HG03469 (cell line): ENCODE results near the gene PRSS23.
"Not testable (repeated sequence)": the region's sequence is repeated elsewhere in the genome, so short reads cannot be mapped to it uniquely, and the experiment has no call there.

Experiments used
- ATAC-seq: cut with Tn5 transposase; IDR thresholded peaks from one replicate; pipeline ENCODE4 v1.9.1; 2021; ENCODE audit warnings: mild to moderate bottlenecking, moderate library complexity, moderate number of reproducible peaks; ENCODE audit not compliant: unreplicated experiment

The PRSS23 gene

GRCh38 chr11:86800076-86800959, at the start of gene PRSS23:
TSS of gene PRSS23 (plus strand) at chr11:86800542. CDS start at chr11:86807644, 7,102 bp downstream.
- no peak for ATAC-seq

- ATAC-seq, result no peak
These were observed 46.9 kb upstream of the PRSS23 start for GRCh38 chr11:86753459-86753858.

GRCh38 chr11:86755146-86755545, 45.2 kb upstream of the PRSS23 start:
- no peak for ATAC-seq

GRCh38 chr11:86758171-86758570, 42.2 kb upstream of the PRSS23 start:
- no peak for ATAC-seq

- no peak for ATAC-seq
These were observed 39.8 kb upstream of the PRSS23 start for GRCh38 chr11:86760577-86760976.

- no peak for ATAC-seq
These were observed 38.4 kb upstream of the PRSS23 start for GRCh38 chr11:86761978-86762377.

GRCh38 chr11:86765203-86765602, 35.1 kb upstream of the PRSS23 start:
- ATAC-seq, result no peak

- no peak for ATAC-seq
These were observed 34.5 kb upstream of the PRSS23 start for GRCh38 chr11:86765878-86766277.

GRCh38 chr11:86769219-86769618, 31.1 kb upstream of the PRSS23 start:
- no peak for ATAC-seq

- ATAC-seq, result not testable (repeated sequence)
These were observed 29.8 kb upstream of the PRSS23 start for GRCh38 chr11:86770473-86771027.

- no peak for ATAC-seq
These were observed 27.3 kb upstream of the PRSS23 start for GRCh38 chr11:86772999-86773398.

- ATAC-seq, result no peak
These were observed 26.7 kb upstream of the PRSS23 start for GRCh38 chr11:86773513-86774252.

- ATAC-seq, result no peak
These were observed 25.9 kb upstream of the PRSS23 start for GRCh38 chr11:86774417-86774816.

GRCh38 chr11:86775361-86775760, 25.0 kb upstream of the PRSS23 start:
- ATAC-seq, result no peak

GRCh38 chr11:86781546-86781945, 18.8 kb upstream of the PRSS23 start:
- ATAC-seq, result no peak

GRCh38 chr11:86782742-86783141, 17.6 kb upstream of the PRSS23 start:
- ATAC-seq, result no peak

- ATAC-seq, result no peak
These were observed 16.7 kb upstream of the PRSS23 start for GRCh38 chr11:86783661-86784060.

GRCh38 chr11:86784241-86784681, 16.1 kb upstream of the PRSS23 start:
- ATAC-seq, result no peak

- ATAC-seq, result no peak
These were observed 14.8 kb upstream of the PRSS23 start for GRCh38 chr11:86785576-86785975.

GRCh38 chr11:86787018-86787536, 13.3 kb upstream of the PRSS23 start:
- ATAC-seq, result no peak

- ATAC-seq, result no peak
These were observed 12.7 kb upstream of the PRSS23 start for GRCh38 chr11:86787656-86788055.
